NCI-H1436 (cell line): ENCODE results near the gene TMEM45A.
"Not testable (repeated sequence)": the region's sequence is repeated elsewhere in the genome, so short reads cannot be mapped to it uniquely, and the experiment has no call there.

ENCODE experiments used
- DNase-seq: peaks from one replicate; lab custom pipeline; 2025; lab: John Stamatoyannopoulos, UW

TMEM45A gene

DNA sequence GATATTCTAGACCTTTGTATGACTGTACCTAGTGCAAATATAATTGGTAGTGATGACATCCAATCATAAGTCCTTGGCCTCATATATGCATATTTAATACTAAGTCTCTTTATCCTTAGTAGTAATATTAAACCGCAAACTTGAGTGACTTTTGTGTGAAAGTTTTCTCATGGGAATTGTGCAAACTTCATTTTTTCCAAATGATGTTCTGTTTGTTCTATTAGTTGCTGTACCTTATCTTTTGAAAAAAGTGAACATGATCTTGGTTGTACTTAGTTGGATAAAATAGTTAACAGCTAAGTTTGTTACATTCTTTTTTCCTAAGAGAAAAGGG, 43.2 kb downstream of the TMEM45A start:
- no peak for DNase-seq

DNA sequence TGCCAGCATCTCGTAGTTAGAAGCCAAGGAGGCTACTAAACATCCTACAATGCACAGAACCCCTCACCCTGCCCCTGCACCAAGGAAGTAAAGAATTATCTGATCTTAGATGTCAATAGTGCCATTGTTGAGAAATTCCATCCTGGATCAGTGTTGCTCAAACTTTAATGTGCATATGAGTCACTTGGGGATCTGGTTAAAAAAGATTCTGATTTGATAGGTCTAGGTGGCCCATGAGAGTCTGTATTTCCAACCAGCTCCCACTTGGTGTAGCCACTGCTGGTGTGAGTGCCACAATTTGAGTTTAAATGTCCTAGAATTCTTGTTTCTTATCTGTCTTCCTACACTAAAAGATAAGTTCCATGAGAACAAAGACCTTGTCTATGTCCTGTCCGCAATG, 43.7 kb downstream of the TMEM45A start:
- no peak for DNase-seq

DNA sequence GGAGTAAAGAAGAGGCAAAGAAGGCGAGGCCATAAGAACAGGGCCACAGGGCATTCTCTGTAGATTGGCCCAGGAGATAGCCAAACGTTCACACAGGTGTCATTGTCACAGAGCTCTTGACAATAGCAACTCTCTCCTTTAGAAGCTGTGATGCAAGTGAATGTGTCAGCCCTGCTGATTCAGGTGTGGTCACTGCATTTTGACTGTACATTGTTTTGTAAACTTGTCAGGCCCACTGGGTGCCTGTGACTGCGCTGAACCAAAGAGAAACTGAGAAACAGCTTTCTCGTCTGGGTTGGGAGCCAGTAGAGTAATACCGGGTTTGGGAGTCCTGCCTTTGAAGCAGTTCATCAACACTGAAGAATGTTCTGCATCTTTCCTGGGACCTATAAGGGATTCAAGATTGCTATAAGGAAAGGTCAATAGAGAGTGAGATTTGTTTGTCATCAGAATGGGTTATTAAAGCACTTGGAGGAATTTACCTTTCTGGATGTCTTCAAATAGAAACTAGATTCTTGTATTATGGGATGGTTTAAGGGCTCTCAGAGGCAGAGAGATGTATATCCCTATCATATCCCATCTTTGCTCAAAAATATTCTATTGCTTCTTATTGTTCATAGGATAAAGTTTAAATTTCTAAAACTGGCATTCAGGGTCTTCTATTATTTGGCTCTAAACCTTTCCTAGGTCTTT, 45.4 kb downstream of the TMEM45A start:
- no peak for DNase-seq

DNA sequence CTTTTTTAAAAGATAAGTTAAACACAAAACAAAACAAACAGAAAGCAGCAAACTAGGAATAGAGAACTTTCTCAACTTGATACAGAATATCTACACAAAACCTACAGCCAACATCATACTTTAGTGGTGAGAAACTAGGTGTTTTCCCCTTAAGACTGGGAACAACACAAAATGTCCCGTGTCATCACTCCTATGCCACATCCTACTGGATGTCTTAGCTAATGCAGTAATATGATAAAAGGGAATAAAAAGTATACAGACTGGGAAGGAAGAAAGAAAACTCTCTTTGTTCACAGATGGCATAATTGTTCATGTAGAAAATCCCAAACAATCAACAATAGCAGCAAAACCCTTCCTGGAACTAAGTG, 45.9 kb downstream of the TMEM45A start:
- no peak for DNase-seq

DNA sequence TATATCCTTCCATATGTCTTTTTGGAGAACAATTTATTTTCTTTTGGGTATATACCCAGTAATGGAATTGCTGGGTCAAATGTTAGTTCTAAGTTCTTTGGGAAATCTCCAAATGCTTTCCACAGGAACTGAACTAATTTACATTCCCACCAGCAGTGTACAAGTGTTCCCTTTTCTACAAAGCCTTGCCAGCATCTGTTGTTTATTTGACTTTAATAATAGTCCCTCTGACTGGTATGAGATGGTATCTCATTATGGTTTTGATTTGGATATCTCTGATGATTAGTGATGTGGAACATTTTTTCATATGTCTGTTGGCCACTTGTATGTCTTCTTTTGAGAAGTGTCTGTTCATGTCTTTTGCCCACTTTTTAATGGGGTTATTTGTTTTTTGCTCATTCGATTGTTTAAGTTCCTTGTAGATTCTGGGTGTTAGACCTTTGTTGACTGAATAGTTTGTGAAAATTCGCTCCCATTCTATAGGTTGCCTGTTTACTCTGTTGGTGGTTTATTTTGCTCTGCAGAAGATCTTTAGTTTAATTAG, 48.4 kb downstream of the TMEM45A start:
- DNase-seq = no peak

DNA sequence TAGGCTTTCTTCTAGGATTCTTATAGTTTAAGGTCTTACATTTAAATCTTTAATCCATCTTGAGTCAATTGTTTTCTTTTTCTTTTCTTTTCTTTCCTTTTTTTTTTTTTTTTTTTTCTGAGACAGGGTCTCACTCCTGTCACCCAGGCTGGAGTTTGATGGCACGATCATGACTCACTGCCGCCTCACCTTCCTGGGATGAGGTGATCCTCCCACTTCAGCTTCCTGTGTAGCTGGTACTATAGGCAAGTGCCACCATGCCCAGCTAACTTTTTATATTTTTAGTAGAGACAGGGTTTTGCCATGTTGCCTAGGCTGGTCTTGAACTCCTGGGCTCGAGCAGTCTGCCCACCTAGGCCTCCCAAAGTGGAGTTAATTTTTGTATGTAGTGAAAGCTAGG, 49.0 kb downstream of the TMEM45A start:
- DNase-seq = not testable (repeated sequence)

DNA sequence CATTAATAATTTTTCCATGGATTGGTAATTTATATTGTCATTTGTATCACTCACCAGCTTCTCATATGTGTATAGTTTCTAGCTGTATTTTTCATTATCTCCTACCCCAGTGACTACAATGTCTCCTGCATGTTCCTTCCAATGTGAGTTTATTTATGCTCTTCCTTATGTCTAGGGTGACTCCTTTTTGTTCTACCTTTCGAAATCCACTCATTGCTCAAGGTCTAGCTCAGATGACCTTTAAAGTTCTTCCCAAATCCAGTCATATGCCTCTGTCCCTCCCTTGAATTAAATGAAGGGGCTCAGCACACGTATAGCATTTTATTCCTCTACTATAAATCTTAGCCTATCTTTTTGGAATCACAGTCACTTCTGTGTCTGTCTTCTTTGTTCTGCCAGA, 53.0 kb downstream of the TMEM45A start:
- DNase-seq = no peak

DNA sequence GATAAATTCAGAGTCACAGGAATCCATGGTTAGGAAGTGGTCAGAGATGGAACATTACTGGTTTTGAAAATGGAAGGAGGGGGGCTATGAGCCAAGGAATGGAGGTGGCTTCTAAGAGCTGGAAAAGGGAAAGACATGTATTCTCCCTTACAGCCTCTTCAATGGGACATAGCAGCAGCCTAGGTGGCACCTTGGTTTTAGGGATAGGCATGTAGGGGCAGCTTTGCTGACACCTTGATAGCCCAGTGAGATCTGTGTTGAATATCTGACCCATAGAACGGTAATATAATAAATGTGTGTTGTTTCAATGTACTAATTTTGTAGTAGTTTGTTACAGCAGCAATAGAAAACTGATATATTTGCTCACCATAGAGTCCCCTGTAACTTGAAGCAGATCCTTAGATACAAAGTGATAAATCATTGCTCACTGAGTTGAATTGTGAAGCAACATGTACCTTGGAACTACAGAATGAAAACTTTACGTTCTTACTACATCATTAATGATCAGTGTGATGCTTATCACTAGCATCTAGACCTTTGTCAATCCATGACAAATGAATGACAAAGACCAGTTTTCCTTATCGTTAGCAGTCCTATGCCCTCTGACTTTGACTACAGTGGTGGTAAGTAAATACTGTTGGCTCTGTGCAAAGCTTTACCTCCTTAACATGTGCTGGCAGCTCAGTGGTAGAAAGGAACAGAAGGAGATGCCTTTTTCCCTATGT, 53.8 kb downstream of the TMEM45A start:
- DNase-seq = no peak

DNA sequence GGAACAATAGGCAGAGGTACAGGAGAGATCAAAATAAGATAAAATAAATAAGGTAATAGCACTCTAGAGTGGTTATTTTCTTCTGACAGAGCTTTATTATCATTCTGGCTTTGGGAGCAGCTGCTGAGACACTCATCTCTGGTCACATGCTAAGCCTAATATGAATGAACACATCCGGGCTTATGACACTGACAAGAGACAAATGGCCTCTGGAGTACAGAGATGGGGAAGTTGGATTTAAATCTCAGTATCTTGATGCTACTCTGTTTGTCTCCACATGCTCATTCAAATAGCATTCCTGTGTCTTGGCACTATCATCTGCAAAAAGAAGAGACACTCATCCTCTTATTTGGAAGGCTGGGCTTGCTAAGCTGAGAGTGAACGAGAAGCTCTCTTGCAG, 55.6 kb downstream of the TMEM45A start:
- no peak for DNase-seq

DNA sequence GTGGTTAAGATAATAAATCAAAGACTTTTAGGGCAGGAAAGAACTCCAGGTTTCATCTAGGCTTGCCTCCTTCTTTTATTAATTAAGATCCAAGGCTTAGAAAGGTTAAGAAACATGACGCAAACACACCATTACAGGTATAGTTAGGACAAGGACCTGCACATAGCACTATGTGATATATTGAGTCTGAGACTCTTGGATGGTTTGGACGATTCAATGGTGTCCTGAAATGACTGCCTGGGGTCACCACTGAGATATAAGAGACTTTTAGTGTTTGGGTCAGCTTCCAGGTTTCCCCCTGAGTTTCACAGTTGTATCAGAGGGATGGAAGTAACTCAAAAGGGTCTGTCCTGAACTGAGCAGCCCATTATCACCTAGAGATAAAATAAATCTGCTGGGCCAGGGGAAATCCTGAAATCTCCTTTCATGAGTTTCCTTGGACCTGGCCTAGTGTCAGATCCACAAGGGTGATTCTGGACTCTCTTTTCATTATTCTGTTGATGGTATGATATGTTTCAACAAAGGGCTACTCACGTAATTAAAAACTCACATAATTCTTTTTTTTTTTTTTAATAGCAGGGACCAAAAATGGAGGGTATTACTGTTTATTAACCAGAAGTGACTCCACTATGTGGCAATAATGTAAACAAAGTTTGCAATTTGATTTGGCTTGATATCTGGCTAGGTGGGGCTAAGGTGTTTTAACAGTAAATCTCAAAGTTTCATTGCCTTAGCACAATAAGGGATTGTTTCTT, 61.4 kb downstream of the TMEM45A start:
- no peak for DNase-seq

DNA sequence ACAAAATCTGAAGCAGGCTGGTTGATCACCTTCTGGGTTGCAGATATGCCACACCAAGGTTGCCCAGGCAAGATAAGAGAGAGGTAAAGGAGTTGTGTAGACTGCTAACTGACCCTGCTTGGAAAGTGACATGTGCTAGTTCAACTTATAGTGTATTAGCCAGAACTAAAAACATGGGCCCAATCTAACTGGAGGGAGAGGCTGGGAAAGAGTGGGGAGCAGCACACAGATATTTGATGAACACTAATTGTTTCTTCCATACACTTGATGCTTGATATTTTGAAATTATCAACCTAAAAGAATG, 61.9 kb downstream of the TMEM45A start:
- DNase-seq = no peak

DNA sequence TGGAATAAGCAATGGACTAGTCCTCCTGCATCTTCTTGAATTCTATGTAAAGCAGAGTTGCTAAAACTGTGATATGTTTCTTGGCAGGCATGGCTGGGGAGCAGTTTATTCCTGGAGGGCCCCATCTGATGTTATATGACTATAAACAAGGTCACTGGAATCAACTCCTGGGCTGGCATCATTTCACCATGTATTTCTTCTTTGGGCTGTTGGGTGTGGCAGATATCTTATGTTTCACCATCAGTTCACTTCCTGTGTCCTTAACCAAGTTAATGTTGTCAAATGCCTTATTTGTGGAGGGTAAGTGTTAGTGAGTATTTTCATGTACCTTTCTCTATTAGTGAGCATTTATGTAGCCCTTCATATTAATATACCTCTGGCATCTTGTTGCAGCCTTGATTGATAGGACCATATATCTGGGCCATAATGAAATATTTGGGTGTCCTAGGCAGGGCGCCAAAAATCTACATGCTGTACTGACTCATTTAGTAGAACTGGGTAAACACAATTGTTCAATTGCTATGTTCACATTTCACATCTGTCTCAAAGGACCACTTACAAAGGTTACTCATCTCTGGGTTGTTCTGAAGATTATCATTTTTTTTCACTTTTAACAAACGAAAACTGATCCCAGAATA, 64.4 kb downstream of the TMEM45A start:
- no peak for DNase-seq

DNA sequence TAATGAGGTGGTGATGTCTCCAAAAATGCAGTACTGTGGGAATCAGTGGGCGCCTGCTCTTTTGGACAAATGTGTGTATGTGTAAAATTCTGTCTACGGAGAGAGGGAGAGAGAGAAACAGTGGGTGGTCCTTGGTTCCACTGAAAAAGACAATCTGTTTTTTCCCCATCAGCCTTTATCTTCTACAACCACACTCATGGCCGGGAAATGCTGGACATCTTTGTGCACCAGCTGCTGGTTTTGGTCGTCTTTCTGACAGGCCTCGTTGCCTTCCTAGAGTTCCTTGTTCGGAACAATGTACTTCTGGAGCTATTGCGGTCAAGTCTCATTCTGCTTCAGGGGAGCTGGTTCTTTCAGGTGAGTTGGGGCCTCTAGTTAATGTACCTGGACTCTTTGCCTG, 65.8 kb downstream of the TMEM45A start:
- DNase-seq = no peak

DNA sequence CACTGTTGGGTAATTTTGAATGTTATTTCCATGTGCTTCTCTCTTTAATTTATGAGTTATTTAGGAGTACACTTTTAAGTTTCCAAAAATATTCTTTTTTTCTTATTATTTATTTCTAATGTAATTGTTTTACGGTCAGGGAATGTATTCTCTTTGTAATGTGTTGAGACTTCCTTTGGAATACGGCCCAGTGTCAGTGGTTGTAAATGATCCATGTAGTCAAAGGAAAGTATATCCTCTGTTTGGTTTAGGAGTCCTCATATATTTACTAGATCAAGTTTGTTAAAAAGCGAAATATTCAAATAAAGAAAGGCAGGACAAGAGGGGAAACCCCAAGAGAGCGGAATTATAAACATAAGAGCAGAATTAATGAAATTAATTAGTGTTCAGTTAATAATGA, 68.0 kb downstream of the TMEM45A start:
- no peak for DNase-seq

DNA sequence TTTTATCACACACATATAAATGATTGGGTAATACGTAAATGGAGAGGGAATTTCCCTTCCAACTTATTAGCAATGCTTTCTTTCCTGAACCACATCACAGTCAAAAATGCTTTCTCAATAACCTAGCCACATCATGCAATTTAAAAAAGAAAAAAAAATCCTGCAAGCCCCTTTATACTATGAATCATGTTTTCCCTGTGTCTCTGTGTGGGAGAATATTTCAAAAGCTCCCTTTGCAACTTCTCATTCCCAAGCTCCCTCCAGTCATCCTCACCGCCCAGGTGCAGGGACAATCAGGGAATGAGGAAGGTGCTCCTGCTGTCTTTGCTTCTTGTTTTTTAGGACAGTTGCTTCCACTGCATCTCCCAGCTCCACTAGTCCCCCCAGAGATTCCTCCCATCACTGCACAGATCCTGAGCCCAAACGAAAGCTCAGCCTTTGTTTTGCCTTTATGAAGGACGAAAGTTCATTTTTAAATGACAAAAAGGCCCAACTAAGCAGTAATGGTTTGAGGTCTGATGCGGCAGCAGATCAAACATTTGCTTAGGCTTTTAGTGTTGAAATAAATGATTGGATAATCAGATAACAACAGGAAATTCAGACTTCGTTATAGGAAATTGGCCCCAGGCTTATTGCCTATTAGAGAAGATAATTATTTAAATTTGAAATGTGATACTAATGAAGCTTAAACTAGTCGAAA, 69.2 kb downstream of the TMEM45A start:
- DNase-seq = no peak

DNA sequence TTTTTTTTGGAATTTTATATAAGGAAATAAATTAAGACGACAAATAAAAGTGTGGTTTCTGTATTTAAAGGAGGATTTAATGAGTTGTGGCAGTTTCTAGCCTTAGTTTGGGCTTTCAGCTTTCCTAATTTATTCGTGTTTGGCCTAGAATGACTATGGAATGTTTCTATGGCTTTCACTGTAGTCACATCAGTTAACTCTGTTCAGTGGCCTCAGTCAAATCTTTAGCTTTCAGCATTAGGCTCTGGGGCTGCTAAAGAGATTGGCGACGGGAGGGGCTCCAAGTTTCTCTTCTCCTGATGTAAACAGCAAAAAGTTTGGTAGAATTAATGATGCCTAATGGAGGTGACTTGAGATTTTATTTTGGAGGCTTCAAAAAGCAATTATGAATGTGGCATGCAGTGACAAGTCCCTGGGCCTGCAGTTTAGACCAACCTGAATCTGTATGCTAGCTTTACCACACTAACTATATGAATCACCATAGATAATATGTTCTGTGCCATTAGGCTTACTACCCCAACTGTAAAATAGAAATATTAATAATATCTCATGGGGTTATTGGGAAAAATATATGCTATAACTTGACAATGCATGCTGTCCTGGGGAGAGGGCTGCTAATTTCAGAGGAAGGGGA, 69.9 kb downstream of the TMEM45A start:
- DNase-seq = no peak

DNA sequence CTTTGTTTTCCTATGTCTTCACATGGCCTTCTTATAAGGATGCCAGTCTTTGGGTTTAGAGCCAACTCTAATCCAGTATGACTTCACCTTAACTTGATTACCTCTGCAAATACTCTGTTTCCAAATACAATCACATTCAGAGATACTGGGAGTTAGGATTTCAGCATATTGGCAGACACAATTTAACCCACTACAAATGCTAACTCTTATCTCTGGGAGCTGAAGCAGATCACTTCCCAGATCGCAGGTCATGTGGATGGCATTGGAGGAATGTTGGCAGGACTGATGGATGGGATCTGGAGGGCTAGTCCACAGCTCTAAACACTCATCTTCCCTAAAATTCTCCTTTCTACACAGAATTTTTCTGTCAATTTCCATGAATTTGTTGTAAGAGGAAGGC, 70.8 kb downstream of the TMEM45A start:
- no peak for DNase-seq

DNA sequence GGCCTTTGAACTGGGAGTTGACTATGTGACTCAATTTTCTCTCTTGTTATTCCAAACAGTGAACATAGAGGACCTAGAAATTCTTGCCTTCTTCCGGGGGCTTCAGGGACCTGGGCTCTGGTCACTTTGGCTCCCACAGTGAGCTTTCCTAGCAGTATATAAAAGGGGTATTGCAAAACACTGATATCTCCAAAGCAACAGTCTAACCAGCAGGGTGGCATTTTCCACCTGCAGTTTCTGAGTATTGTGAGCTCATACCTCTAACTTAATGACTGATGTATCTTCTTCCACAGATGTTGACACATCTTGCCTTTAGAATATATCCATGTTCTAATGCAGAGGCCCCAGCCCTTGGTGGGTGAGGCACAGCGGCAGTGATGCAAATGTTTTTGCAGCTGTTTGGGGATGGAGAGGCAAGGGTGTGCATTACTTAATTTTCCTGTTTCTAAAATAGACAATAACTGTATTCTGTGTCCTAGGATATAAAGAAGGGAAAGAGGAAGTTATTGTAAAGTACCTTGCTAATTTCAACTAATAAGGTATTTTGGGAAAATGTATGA, 71.3 kb downstream of the TMEM45A start:
- DNase-seq = no peak

DNA sequence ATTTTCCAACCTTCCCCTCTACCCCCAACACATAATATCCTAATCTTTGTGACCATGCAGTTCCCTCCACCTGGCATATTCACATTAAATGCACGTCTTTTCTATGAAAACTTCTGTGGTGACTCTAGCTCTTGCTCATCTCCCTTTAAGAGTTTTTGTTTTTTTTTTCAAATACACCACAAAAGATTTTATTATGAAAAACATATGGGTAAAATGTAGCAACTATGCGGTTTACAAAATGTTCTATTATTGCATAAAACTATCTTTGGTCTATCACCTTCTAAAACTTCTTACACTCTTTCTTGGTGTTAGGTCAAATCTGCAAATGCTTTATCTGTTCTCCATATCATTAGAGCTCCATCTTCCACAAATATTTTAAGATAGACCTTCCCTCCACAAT, 78.4 kb downstream of the TMEM45A start:
- no peak for DNase-seq

DNA sequence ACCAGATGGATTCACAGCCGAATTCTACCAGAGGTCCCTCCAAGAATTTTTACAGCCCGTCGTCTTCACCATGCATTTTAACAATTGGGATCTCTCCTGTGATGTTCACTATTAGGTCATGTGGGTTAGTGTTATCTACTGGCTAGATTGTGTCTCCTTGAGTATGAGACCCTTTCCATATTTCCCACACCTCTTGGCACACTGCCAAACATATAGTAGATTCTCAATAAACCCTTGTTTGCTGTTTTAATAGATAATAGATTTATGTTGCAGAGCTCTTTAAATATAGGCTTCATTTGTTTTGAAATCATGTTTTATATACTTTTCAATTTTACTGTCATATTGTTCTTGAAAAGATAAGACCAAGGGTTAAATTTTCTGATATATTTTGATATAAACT, 82.1 kb downstream of the TMEM45A start:
- no peak for DNase-seq

DNA sequence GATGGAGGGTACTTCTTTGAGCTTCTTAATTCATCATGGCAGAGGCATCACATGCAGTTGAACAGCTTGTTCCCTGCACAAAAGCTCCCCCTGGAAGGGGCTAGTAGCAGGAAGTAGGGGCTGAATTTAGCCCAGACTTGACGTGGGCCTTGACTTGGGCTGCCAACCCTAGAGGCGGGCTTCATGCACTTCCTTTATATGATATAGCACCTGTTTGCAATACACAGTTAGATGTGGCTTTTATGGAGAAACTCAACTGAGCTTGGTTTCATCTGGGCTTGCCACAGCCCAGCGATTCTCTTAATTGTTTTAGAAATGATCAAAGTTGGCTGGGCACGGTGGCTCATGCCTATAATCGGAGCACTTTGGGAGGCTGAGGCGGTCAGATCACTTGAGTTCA, 83.3 kb downstream of the TMEM45A start:
- DNase-seq = no peak
